OCI-LY3 (cell line): ENCODE results near the gene RBM33.

Experiments
- CTCF ChIP-seq: fragments of 200-600, 300-600 bp; sonication (generic); IDR thresholded peaks from 2 replicates; pipeline ENCODE4 v1.5.1; 2014; ENCODE audit warnings: antibody characterized with exemption, low read length, low read depth
- EZH2phosphoT487 ChIP-seq: fragments of 200-600 bp; shearing (Covaris generic); IDR thresholded peaks from 2 replicates; pipeline ENCODE4 v1.6.1; 2018; ENCODE audit warnings: antibody characterized with exemption, mixed run types, low read depth

GRCh38 chr7:155635817-155636216 is 8.6 kb upstream of the RBM33 start:
- TF ChIP-seq CTCF (no peak), EZH2phosphoT487 (no peak)
